Ureter (tissue), 1 donor: Measurements from ENCODE around the gene CLEC6A. TPM values are rescaled to one million over a fixed set of nuclear protein-coding genes. Genes with fewer than 3 reads are reported as not detected.
"Not testable (repeated sequence)": the region's sequence is repeated elsewhere in the genome, so short reads cannot be mapped to it uniquely, and the experiment has no call there.

Source experiments
- DNase-seq: peaks from one replicate; pipeline ENCODE4 v3.0.0-alpha.2; 2020; ENCODE audit warnings: low spot score
- total RNA-seq: library from RNA; stranded (reverse); gene quantifications from one replicate; pipeline ENCODE4 v1.2.4, GENCODE V29; 2023
- donor health status: DM: yes; HTN: yes; CAD: no.

Gene CLEC6A
- total RNA-seq, 1 donor from 2014 or later: not detected

GRCh38 chr12:8495671-8496070 is 39.9 kb downstream of the CLEC6A start:
- not testable (repeated sequence) for DNase-seq

GRCh38 chr12:8496074-8496473 is 40.3 kb downstream of the CLEC6A start:
- not testable (repeated sequence) for DNase-seq

- no peak for DNase-seq
Observed at GRCh38 chr12:8499616-8500015, 43.9 kb downstream of the CLEC6A start.

GRCh38 chr12:8501720-8502119 is 46.0 kb downstream of the CLEC6A start:
- no peak for DNase-seq

GRCh38 chr12:8504351-8504750 is 48.6 kb downstream of the CLEC6A start:
- no peak for DNase-seq

- DNase-seq: no peak
Observed at GRCh38 chr12:8507596-8507995, 51.8 kb downstream of the CLEC6A start.

- DNase-seq: no peak
Observed at GRCh38 chr12:8508223-8508622, 52.5 kb downstream of the CLEC6A start.

GRCh38 chr12:8508910-8509841 is 53.4 kb downstream of the CLEC6A start:
- no peak for DNase-seq

- DNase-seq: no peak
Observed at GRCh38 chr12:8513256-8513655, 57.5 kb downstream of the CLEC6A start, which contains the start of gene CLEC4D. CLEC4D (plus strand) TSS chr12:8513503; CDS start chr12:8513733, 230 bp downstream.

GRCh38 chr12:8517971-8518370 is 62.2 kb downstream of the CLEC6A start:
- DNase-seq: no peak

GRCh38 chr12:8519171-8519570 is 63.4 kb downstream of the CLEC6A start:
- no peak for DNase-seq

- no peak for DNase-seq
Observed at GRCh38 chr12:8527250-8528130, 71.7 kb downstream of the CLEC6A start.

Other genes starting within 250 kb of the CLEC6A start
- gene FAM90A1, start 228.3 kb upstream of the CLEC6A start, total RNA-seq: 0.65 TPM
- not detected for gene CLEC4D, start 57.5 kb downstream of the CLEC6A start, total RNA-seq
- 0.52 TPM for gene CLEC4E, start 84.9 kb downstream of the CLEC6A start, total RNA-seq
- not detected for gene AICDA, start 156.9 kb downstream of the CLEC6A start, total RNA-seq
- gene MFAP5, start 206.9 kb downstream of the CLEC6A start, total RNA-seq: 17.0 TPM
- 43.4 TPM for gene RIMKLB, start 242.0 kb downstream of the CLEC6A start, total RNA-seq